ENCODE data around the gene MYO9B. TPM values are rescaled to one million over a fixed set of nuclear protein-coding genes. Genes with fewer than 3 reads are reported as not detected.
A peak's percentile ranks its signal among the peaks of the same experiment; 100 is the strongest.

The MYO9B gene
- total and polyA plus RNA-seq, 10 donors, result 70.5 to 329 (median 256) TPM

DNA sequence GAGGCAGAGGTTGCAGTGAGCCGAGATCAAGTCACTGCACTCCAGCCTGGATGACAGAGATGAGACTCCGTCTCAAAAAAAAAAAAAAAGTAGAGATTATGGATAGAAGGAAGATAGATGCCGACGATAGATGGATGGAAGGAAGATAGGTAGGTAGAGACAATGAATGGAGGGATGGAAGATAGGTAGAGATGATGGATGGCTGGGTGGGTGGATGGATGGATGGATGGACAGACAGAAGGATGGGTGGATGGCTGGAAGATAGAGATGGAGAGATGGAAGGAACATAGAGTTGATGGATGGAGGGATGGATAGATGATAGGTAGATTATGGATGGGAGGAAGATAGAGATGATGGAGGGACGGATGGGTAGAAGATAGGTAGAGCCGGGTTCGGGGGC lies 121.0 kb downstream of the MYO9B start:
- H3K27me3 ChIP-seq (replicated peaks in 1 of 7), result no peaks in the 10 kb centered on the region
- WGBS, 5 donors, result 94 to 98% (median 98%) methylated on average over 7 of the region's 7 CpGs
- peaks cover 10 to 100% (median 92%) of the 10 kb centered on the region in 6 donors for H3K36me3 ChIP-seq
- no peak overlapping the region for H3K27ac ChIP-seq
- no peak overlapping the region for H3K4me3 ChIP-seq
- intact Hi-C loops (cut with DNase I; ENCODE audit: low total_unique reads), result no loop called here
- no peaks in the 10 kb centered on the region for H3K4me1 ChIP-seq
- DNase-seq, result no peak
- TF ChIP-seq POLR2A (IDR thresholded peaks at IDR 0.05), result no peak
- TF ChIP-seq, protein P1, sequence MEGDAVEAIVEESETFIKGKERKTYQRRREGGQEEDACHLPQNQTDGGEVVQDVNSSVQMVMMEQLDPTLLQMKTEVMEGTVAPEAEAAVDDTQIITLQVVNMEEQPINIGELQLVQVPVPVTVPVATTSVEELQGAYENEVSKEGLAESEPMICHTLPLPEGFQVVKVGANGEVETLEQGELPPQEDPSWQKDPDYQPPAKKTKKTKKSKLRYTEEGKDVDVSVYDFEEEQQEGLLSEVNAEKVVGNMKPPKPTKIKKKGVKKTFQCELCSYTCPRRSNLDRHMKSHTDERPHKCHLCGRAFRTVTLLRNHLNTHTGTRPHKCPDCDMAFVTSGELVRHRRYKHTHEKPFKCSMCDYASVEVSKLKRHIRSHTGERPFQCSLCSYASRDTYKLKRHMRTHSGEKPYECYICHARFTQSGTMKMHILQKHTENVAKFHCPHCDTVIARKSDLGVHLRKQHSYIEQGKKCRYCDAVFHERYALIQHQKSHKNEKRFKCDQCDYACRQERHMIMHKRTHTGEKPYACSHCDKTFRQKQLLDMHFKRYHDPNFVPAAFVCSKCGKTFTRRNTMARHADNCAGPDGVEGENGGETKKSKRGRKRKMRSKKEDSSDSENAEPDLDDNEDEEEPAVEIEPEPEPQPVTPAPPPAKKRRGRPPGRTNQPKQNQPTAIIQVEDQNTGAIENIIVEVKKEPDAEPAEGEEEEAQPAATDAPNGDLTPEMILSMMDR (IDR thresholded peaks at IDR 0.05 in 8 of 11, conservative IDR thresholded peaks at IDR 0.05 in 3 of 11), result no peak
- no peak for TF ChIP-seq POLR2AphosphoS5 (IDR thresholded peaks at IDR 0.05)
- no peaks in the 10 kb centered on the region for H3K9me3 ChIP-seq

DNA sequence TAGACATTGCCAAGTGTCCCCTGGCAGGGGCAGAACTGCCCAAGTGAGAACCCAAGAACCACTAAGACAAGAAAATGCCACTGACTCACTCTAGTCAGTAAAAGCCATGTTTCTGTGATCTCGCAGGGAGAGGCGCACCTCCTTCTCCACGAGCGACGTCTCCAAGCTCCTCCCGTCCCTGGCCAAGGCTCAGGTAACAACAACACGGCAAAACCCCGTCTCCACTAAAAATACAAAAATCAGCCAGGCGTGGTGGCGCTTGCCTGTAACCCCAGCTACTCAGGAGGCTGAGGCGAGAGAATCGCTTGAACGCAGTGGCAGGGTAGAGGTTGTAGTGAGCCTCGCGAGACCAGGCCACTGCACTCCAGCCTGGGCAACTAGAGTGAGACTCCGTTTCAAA lies 122.1 kb downstream of the MYO9B start:
- intact Hi-C loops (cut with DNase I; ENCODE audit: low total_unique reads), result no loop called here
- TF ChIP-seq POLR2AphosphoS5 (IDR thresholded peaks at IDR 0.05) (peak in 1 of 3 donors; percentile 43), POLR2A (IDR thresholded peaks at IDR 0.05) (no peak)
- TF ChIP-seq, protein P1 (IDR thresholded peaks at IDR 0.05 in 8 of 11, conservative IDR thresholded peaks at IDR 0.05 in 3 of 11), result no peak
- peaks cover 9 to 100% (median 92%) of the 10 kb centered on the region in 6 donors for H3K36me3 ChIP-seq
- H3K4me3 ChIP-seq, result no peak overlapping the region
- WGBS, 5 donors, result 87 to 94% (median 91%) methylated on average over 16 of the region's 16 CpGs
- H3K4me1 ChIP-seq, result no peaks in the 10 kb centered on the region
- DNase-seq, result no peak
- no peaks in the 10 kb centered on the region for H3K27me3 ChIP-seq (replicated peaks in 1 of 7)
- H3K9me3 ChIP-seq, result no peaks in the 10 kb centered on the region
- no peak overlapping the region for H3K27ac ChIP-seq

DNA sequence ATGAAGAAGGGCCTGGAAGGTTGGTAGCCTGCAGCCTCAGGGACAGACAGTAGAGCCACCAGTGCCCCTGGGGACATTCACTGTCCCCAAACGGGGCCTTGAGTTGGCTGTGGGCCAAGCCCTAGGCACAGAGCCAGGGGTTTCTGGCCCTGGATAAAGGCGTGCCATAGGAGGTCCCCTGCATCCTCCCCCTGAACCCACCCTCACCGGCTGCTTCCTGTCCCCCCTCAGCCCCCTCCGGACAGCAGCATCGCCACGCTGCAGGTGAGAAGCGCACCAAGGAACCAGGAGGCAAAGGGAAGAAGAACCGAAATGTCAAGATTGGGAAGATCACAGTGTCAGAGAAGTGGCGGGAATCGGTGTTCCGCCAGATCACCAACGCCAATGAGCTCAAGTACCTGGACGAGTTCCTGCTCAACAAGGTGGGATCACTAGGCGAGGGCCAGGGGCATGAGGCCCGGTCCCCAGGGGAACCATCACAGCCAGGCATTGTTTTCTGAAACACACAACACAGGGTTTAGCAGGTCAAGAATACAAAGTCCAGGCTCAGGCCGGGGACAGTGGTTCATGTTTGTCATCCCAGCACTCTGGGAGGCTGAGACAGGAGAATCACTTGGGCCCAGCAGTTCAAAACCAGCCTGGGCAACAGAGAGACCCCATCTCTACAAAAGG lies 125.0 kb downstream of the MYO9B start:
- peak; percentile 40 for DNase-seq
- WGBS, 5 donors, result 79 to 89% (median 84%) methylated on average over 15 to 16 of the region's 16 CpGs
- H3K9me3 ChIP-seq, result no peaks in the 10 kb centered on the region
- peaks cover 2 to 100% (median 90%) of the 10 kb centered on the region in 6 donors for H3K36me3 ChIP-seq
- intact Hi-C loops (cut with DNase I; ENCODE audit: low total_unique reads), result no loop called here
- no peaks in the 10 kb centered on the region for H3K4me1 ChIP-seq
- H3K27ac ChIP-seq, result no peak overlapping the region
- no peaks in the 10 kb centered on the region for H3K27me3 ChIP-seq (replicated peaks in 1 of 7)
- TF ChIP-seq POLR2A (IDR thresholded peaks at IDR 0.05) (no peak), POLR2AphosphoS5 (IDR thresholded peaks at IDR 0.05) (peak in 2 of 3 donors; percentile 8 to 31)
- H3K4me3 ChIP-seq, result no peak overlapping the region

DNA sequence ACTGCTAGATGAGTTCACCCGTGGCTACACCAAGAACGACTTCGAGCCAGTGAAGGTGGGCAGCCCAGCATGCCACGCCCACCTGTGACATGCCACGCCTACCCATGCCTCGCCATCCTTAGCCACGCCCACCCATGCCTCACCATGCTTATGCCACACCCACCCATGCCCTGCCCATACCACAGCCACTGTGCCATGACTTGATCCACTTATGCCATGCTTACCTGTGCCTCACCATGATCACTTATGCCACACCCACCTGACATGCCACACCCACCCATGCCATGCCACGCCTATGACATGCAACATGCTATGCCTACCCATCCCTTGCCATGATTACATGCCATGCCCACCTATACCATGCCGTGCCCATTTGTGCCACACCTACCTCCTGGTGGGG lies 126.7 kb downstream of the MYO9B start:
- WGBS, 5 donors, result 85 to 90% (median 87%) methylated on average over 8 to 9 of the region's 9 CpGs
- DNase-seq, result peak; percentile 56
- no peaks in the 10 kb centered on the region for H3K4me1 ChIP-seq
- no peak overlapping the region for H3K4me3 ChIP-seq
- peaks cover 2 to 100% (median 98%) of the 10 kb centered on the region in 6 donors for H3K36me3 ChIP-seq
- H3K9me3 ChIP-seq, result no peaks in the 10 kb centered on the region
- H3K27me3 ChIP-seq (replicated peaks in 1 of 7), result no peaks in the 10 kb centered on the region
- no peak overlapping the region for H3K27ac ChIP-seq
- intact Hi-C loops (cut with DNase I; ENCODE audit: low total_unique reads), result no loop called here
- TF ChIP-seq, protein P1 (IDR thresholded peaks at IDR 0.05 in 8 of 11, conservative IDR thresholded peaks at IDR 0.05 in 3 of 11), result no peak
- no peak for TF ChIP-seq POLR2A (IDR thresholded peaks at IDR 0.05)
- no peak for TF ChIP-seq POLR2AphosphoS5 (IDR thresholded peaks at IDR 0.05)

Data from spleen (tissue), 11 donors.